ENCODE measurements around the gene TBC1D1. TPM values are rescaled to one million over a fixed set of nuclear protein-coding genes. Genes with fewer than 3 reads are reported as not detected.

Gene TBC1D1
- total RNA-seq, 1 experiment from 2014 or later, result 42.6 TPM

GRCh38 chr4:37864786-37865185 is 26.1 kb upstream of the TBC1D1 start:
- CTCF ChIA-PET, result no interaction called here
- no peak for DNase-seq (ENCODE audit: low spot score)
- POLR2A ChIA-PET (ENCODE audit: low non-redundant PET), result no interaction called here
- intact Hi-C loops (cut with micrococcal nuclease; ENCODE audit: unreplicated experiment), result no loop called here
- Histone ChIP-seq H3K27me3 (replicated peaks; ENCODE audit: insufficient read depth, low read depth, low read length, poor library complexity) (no peaks in the 10 kb centered on the region), H3K4me1 (ENCODE audit: insufficient read depth, low read length, poor library complexity, severe bottlenecking) (no peaks in the 10 kb centered on the region), H3K36me3 (ENCODE audit: insufficient read depth, low read length, poor library complexity, severe bottlenecking) (peaks cover 8% of the 10 kb centered on the region), H3K27ac (ENCODE audit: low read depth, low read length, poor library complexity, severe bottlenecking) (no peak overlapping the region), H3K4me3 (ENCODE audit: low read depth, low read length, poor library complexity, severe bottlenecking) (no peak overlapping the region), H3K9me3 (ENCODE audit: low read depth, low read length, poor library complexity, severe bottlenecking) (no peaks in the 10 kb centered on the region)
- no peak for TF ChIP-seq EZH2 (IDR thresholded peaks at IDR 0.05; ENCODE audit: borderline replicate concordance, low read depth, low read length, poor library complexity, severe bottlenecking)
- TF ChIP-seq, protein P1, sequence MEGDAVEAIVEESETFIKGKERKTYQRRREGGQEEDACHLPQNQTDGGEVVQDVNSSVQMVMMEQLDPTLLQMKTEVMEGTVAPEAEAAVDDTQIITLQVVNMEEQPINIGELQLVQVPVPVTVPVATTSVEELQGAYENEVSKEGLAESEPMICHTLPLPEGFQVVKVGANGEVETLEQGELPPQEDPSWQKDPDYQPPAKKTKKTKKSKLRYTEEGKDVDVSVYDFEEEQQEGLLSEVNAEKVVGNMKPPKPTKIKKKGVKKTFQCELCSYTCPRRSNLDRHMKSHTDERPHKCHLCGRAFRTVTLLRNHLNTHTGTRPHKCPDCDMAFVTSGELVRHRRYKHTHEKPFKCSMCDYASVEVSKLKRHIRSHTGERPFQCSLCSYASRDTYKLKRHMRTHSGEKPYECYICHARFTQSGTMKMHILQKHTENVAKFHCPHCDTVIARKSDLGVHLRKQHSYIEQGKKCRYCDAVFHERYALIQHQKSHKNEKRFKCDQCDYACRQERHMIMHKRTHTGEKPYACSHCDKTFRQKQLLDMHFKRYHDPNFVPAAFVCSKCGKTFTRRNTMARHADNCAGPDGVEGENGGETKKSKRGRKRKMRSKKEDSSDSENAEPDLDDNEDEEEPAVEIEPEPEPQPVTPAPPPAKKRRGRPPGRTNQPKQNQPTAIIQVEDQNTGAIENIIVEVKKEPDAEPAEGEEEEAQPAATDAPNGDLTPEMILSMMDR (conservative IDR thresholded peaks at IDR 0.05; ENCODE audit: low read depth, low read length), result no peak
- no TSS peak for BruUV-seq (replicated peaks)

DNA sequence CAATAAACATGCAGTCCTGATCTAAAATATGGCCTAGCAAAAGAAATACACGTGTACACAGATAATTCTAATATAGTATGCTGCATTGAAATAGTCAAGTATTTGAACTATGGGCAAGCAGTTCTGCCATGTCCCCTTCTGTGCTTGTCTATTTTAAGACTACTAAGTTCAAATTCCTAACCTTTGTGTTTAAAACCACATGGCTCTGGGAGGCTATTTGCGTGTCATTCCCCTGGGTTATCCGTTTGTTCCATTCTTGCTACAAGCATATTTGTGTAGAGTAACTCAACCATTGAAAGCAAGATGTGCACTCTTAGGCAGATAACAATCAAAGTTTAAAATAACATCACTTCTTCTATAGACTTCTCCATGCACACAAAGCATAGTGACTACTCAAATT is 25.4 kb upstream of the TBC1D1 start:
- Histone ChIP-seq H3K9me3 (ENCODE audit: low read depth, low read length, poor library complexity, severe bottlenecking) (no peaks in the 10 kb centered on the region), H3K4me1 (ENCODE audit: insufficient read depth, low read length, poor library complexity, severe bottlenecking) (no peaks in the 10 kb centered on the region), H3K4me3 (ENCODE audit: low read depth, low read length, poor library complexity, severe bottlenecking) (no peak overlapping the region), H3K36me3 (ENCODE audit: insufficient read depth, low read length, poor library complexity, severe bottlenecking) (peaks cover 8% of the 10 kb centered on the region), H3K27ac (ENCODE audit: low read depth, low read length, poor library complexity, severe bottlenecking) (no peak overlapping the region), H3K27me3 (replicated peaks; ENCODE audit: insufficient read depth, low read depth, low read length, poor library complexity) (no peaks in the 10 kb centered on the region)
- ChIA-PET POLR2A (ENCODE audit: low non-redundant PET) (no interaction called here), CTCF (no interaction called here)
- BruUV-seq (replicated peaks), result no TSS peak
- intact Hi-C loops (cut with micrococcal nuclease; ENCODE audit: unreplicated experiment), result no loop called here
- TF ChIP-seq EZH2 (IDR thresholded peaks at IDR 0.05; ENCODE audit: borderline replicate concordance, low read depth, low read length, poor library complexity, severe bottlenecking), result no peak
- TF ChIP-seq, protein P1 (conservative IDR thresholded peaks at IDR 0.05; ENCODE audit: low read depth, low read length), result no peak
- no peak for DNase-seq (ENCODE audit: low spot score)

DNA sequence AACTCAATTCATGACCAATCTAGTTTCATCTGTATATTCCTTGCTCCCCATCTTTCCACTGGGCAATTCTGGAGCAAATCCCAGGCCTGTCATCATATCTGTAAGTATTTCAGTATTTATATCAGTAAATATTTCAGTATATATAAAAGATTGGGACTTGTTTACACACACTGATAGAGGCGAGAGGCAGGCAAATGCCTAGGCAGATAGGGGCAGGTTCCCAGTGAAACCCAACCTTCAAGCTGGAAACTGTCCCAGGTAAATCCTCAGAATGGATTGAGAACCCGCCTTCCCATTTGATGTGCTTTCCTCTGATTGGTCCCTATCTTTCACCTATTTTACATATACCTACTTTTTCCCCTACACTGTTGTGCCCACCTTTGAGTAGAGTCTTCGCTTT is 23.8 kb upstream of the TBC1D1 start:
- no peak for DNase-seq (ENCODE audit: low spot score)
- CTCF ChIA-PET, result no interaction called here
- POLR2A ChIA-PET (ENCODE audit: low non-redundant PET), result no interaction called here
- TF ChIP-seq, protein P1 (conservative IDR thresholded peaks at IDR 0.05; ENCODE audit: low read depth, low read length), result no peak
- no peak for TF ChIP-seq EZH2 (IDR thresholded peaks at IDR 0.05; ENCODE audit: borderline replicate concordance, low read depth, low read length, poor library complexity, severe bottlenecking)
- Histone ChIP-seq H3K36me3 (ENCODE audit: insufficient read depth, low read length, poor library complexity, severe bottlenecking) (no peaks in the 10 kb centered on the region), H3K4me3 (ENCODE audit: low read depth, low read length, poor library complexity, severe bottlenecking) (no peak overlapping the region), H3K9me3 (ENCODE audit: low read depth, low read length, poor library complexity, severe bottlenecking) (no peaks in the 10 kb centered on the region), H3K27ac (ENCODE audit: low read depth, low read length, poor library complexity, severe bottlenecking) (no peak overlapping the region), H3K4me1 (ENCODE audit: insufficient read depth, low read length, poor library complexity, severe bottlenecking) (no peaks in the 10 kb centered on the region), H3K27me3 (replicated peaks; ENCODE audit: insufficient read depth, low read depth, low read length, poor library complexity) (no peaks in the 10 kb centered on the region)
- no TSS peak for BruUV-seq (replicated peaks)
- intact Hi-C loops (cut with micrococcal nuclease; ENCODE audit: unreplicated experiment), result no loop called here
